ENCODE data around the gene CLDN19.

- TF ChIP-seq MAX (IDR thresholded peaks at IDR 0.05) (no peak), REST (IDR thresholded peaks at IDR 0.05; ENCODE audit: low read depth) (no peak), EP300 (IDR thresholded peaks at IDR 0.05; ENCODE audit: borderline replicate concordance) (no peak), EGR1 (IDR thresholded peaks at IDR 0.05) (no peak), NFIC (IDR thresholded peaks at IDR 0.05) (no peak)
Observed at GRCh38 chr1:42745851-42746250, 5.8 kb upstream of the CLDN19 start.
